ENCODE data around the gene SGSM1.

GRCh38 chr22:24813861-24814770 is 8.1 kb downstream of the SGSM1 start:
- TF ChIP-seq CTCF (IDR thresholded peaks at IDR 0.05) (no peak), POLR2A (IDR thresholded peaks at IDR 0.05) (no peak)
